ENCODE measurements around the gene MBD3L4.
"Not testable (repeated sequence)": the region's sequence is repeated elsewhere in the genome, so short reads cannot be mapped to it uniquely, and the experiment has no call there.

GRCh38 chr19:7052896-7053295 lies 12.9 kb upstream of the MBD3L4 start:
- TF ChIP-seq CTCF, EP300, POLR2A (IDR thresholded peaks at IDR 0.05): not testable (repeated sequence)
